HepG2 (cell line): Measurements from ENCODE around the gene KIRREL3. TPM values are rescaled to one million over a fixed set of nuclear protein-coding genes. Genes with fewer than 3 reads are reported as not detected.

Source experiments
- ATAC-seq: fragments of 200-7000 bp; cut with Tn5 transposase; 3 replicates; pipeline ENCODE4 v1.9.1; 2020; ENCODE audit warnings: mild to moderate bottlenecking, moderate library complexity
- BruUV-seq: library from RNA; stranded (reverse); fragments of 400-500 nt; replicated peaks from 2 replicates; lab custom pipeline; 2021; lab: Mats Ljungman, UMichigan
- CTCF ChIA-PET: fragments of 300-600 bp; formaldehyde crosslinking; extraction: SDS; loops from one replicate; lab custom pipeline; 2021; ENCODE audit warnings: low total read pairs, inconsistent platforms, low intra/inter-chr PET ratio; lab: Yijun Ruan, JAX
- POLR2A ChIA-PET: fragments of 350-600 bp; sonication (Branson Sonifier 250); formaldehyde crosslinking; loops from one replicate; lab custom pipeline; 2020; ENCODE audit warnings: antibody characterized with exemption, inconsistent platforms; lab: Yijun Ruan, JAX
- DNase-seq: peaks from one replicate; pipeline ENCODE4 v3.0.0-alpha.2; 2015; ENCODE audit warnings: low spot score
- FAIRE-seq: peaks from 3 replicates; lab custom pipeline; 2011; peaks lifted over from hg19 to GRCh38; lab: Jason Lieb, UNC
- H2AFZ ChIP-seq: one replicate; pipeline ENCODE4 v1.6.1; 2011; ENCODE audit warnings: low read length, inconsistent platforms
- H3K27ac ChIP-seq: fragments of 300-600 bp; 3 replicates; pipeline ENCODE4 v1.8.0; 2011; ENCODE audit warnings: mixed run types, mild to moderate bottlenecking, mixed read lengths, low read length, inconsistent platforms; ENCODE audit not compliant: insufficient read depth; ENCODE audit errors: extremely low read length
- H3K27me3 ChIP-seq, 2 experiments: fragments of 200-600 bp in 1 of 2; 2 replicates in 1 of 2; 3 replicates in 1 of 2; pipeline versions ENCODE4 v1.6.0 to v1.8.0; 2011; ENCODE audit warnings: low read length in 2 of 2, mild to moderate bottlenecking in 2 of 2, moderate library complexity in 2 of 2, inconsistent platforms in 1 of 2; ENCODE audit not compliant: insufficient read depth in 2 of 2, control insufficient read depth in 1 of 2
- H3K36me3 ChIP-seq, 2 experiments: fragments of 200-600 bp in 1 of 2; replicated peaks in 1 of 2; 2 replicates in 1 of 2; 3 replicates in 1 of 2; pipeline versions ENCODE4 v1.5.1 to v1.8.0; 2011; ENCODE audit warnings: low read length in 2 of 2, inconsistent platforms in 1 of 2; ENCODE audit not compliant: insufficient read depth in 2 of 2, control insufficient read depth in 1 of 2
- H3K4me1 ChIP-seq: 2 replicates; pipeline ENCODE4 v1.5.1; 2012; ENCODE audit warnings: low read length, inconsistent platforms; ENCODE audit not compliant: insufficient read depth
- H3K4me2 ChIP-seq: 2 replicates; pipeline ENCODE4 v1.6.0; 2011; ENCODE audit warnings: low read depth, low read length, inconsistent platforms
- H3K4me3 ChIP-seq, 3 experiments: fragments of 200-600 bp in 1 of 3; sonication (generic), shearing (Covaris generic) in 1 of 3; replicated peaks in 1 of 3; 2 replicates each; pipeline ENCODE4 v1.5.1; 2011 to 2016; ENCODE audit warnings: low read length in 3 of 3, inconsistent platforms in 2 of 3, low read depth in 2 of 3, mild to moderate bottlenecking in 2 of 3, control low read depth in 1 of 3, mixed read lengths in 1 of 3; ENCODE audit not compliant: insufficient read depth in 1 of 3
- H3K79me2 ChIP-seq: one replicate; pipeline ENCODE4 v1.6.1; 2011; ENCODE audit warnings: low read length, inconsistent platforms; ENCODE audit not compliant: insufficient read depth
- H3K9ac ChIP-seq: 2 replicates; pipeline ENCODE4 v1.6.0; 2011; ENCODE audit warnings: mild to moderate bottlenecking, low read depth, low read length, inconsistent platforms; ENCODE audit not compliant: insufficient read depth
- H3K9me3 ChIP-seq: 2 replicates; pipeline ENCODE4 v1.5.1; 2012; ENCODE audit warnings: mild to moderate bottlenecking, low read length
- H4K20me1 ChIP-seq: 2 replicates; pipeline ENCODE4 v1.6.0; 2011; ENCODE audit warnings: inconsistent platforms, mild to moderate bottlenecking, low read length, moderate library complexity; ENCODE audit not compliant: insufficient read depth
- CCAR2 ChIP-seq: fragments of 200-400 bp; formaldehyde crosslinking; optimal IDR thresholded peaks from 2 replicates; pipeline ENCODE3; 2018; ENCODE audit warnings: low read depth, mild to moderate bottlenecking, low read length, moderate library complexity
- EP300 ChIP-seq, 3 experiments: sonication (generic) in 1 of 3; formaldehyde crosslinking in 1 of 3; IDR thresholded peaks; 2 replicates each; pipeline versions ENCODE4 v1.5.1 to v1.6.1; 2011 to 2020; ENCODE audit warnings: low read depth in 2 of 3, low read length in 2 of 3, borderline replicate concordance in 1 of 3, improper control_type of control experiment in 1 of 3, mild to moderate bottlenecking in 1 of 3, missing genetic modification reagents in 1 of 3, moderate library complexity in 1 of 3
- HES4 ChIP-seq: sonication (generic); formaldehyde crosslinking; IDR thresholded peaks from 2 replicates; pipeline ENCODE4 v1.9.0; 2021; ENCODE audit warnings: mild to moderate bottlenecking, missing genetic modification reagents, borderline replicate concordance
- KAT2B ChIP-seq: fragments of 150-350 bp; IDR thresholded peaks from 2 replicates; pipeline ENCODE4 v1.6.1; 2014; ENCODE audit warnings: low read depth, low read length, borderline replicate concordance
- MAFG ChIP-seq: sonication (generic); formaldehyde crosslinking; IDR thresholded peaks from 2 replicates; pipeline ENCODE4 v1.5.1; 2020; ENCODE audit warnings: mild to moderate bottlenecking, missing genetic modification reagents
- MATR3 ChIP-seq: sonication (generic); formaldehyde crosslinking; IDR thresholded peaks from 2 replicates; pipeline ENCODE4 v1.4.0; 2020; ENCODE audit warnings: missing genetic modification reagents
- MYC ChIP-seq: sonication (generic); formaldehyde crosslinking; IDR thresholded peaks from 2 replicates; pipeline ENCODE4 v1.9.0; 2021; ENCODE audit warnings: missing genetic modification reagents, borderline replicate concordance
- RBFOX2 ChIP-seq: fragments of 200-400 bp; formaldehyde crosslinking; IDR thresholded peaks from 2 replicates; pipeline ENCODE4 v1.6.1; 2017; ENCODE audit warnings: low read depth, mild to moderate bottlenecking, low read length
- SIX1 ChIP-seq: sonication (generic); formaldehyde crosslinking; IDR thresholded peaks from 2 replicates; pipeline ENCODE4 v1.4.0; 2020; ENCODE audit warnings: missing genetic modification reagents, borderline replicate concordance
- TCF12 ChIP-seq, 2 experiments: fragments of 450-650 bp in 1 of 2; sonication (generic) in 1 of 2; formaldehyde crosslinking in 1 of 2; IDR thresholded peaks; 2 replicates each; pipeline versions ENCODE4 v1.6.1 to v1.8.0; 2017 to 2022; ENCODE audit warnings: antibody characterized with exemption in 1 of 2, mild to moderate bottlenecking in 1 of 2, missing genetic modification reagents in 1 of 2, moderate library complexity in 1 of 2
- ZNF264 ChIP-seq: sonication (generic); formaldehyde crosslinking; IDR thresholded peaks from 2 replicates; pipeline ENCODE4 v1.4.0; 2020; ENCODE audit warnings: missing genetic modification reagents
- ZNF335 ChIP-seq: sonication (generic); formaldehyde crosslinking; IDR thresholded peaks from 2 replicates; pipeline ENCODE4 v1.4.0; 2020; ENCODE audit warnings: missing genetic modification reagents
- ZNF496 ChIP-seq: sonication (generic); formaldehyde crosslinking; IDR thresholded peaks from 2 replicates; pipeline ENCODE4 v1.8.1; 2023; ENCODE audit warnings: mild to moderate bottlenecking, moderate library complexity, missing genetic modification reagents; ENCODE audit not compliant: insufficient replicate concordance
- ZNF616 ChIP-seq: sonication (generic); formaldehyde crosslinking; IDR thresholded peaks from 2 replicates; pipeline ENCODE4 v1.5.0; 2020; ENCODE audit warnings: low read depth, mild to moderate bottlenecking, missing genetic modification reagents
- WGBS: methylation state at CpG from one replicate; pipeline ENCODE4 v1.1.6; 2017; ENCODE audit warnings: low lambda C conversion rate; 5-methylcytosine and 5-hydroxymethylcytosine counted together
- in situ Hi-C: cut with HindIII; loops from 2 replicates; pipeline ENCODE4 v1.10.0; 2017; ENCODE audit warnings: low pct_unique_long_range_greater_than_20kb; ENCODE audit not compliant: extremely low pct_ligation_motif_present
- intact Hi-C: fragments of 100-400 bp; cut with micrococcal nuclease; formaldehyde crosslinking; loops from one replicate; pipeline ENCODE4 v1.10.0; 2022; ENCODE audit not compliant: unreplicated experiment
- polyA plus RNA-seq, 8 experiments: library from polyadenylated mRNA; depleted of rRNA in 3 of 8; stranded (reverse) in 7 of 8; unstranded in 1 of 8; fragments of >200 nt; fragmentation: Illumina TruSeq in 4 of 8; extraction: Trizol in 4 of 8; gene quantifications; 2 replicates each; pipeline versions ENCODE4 v1.2.1 to v1.2.3, GENCODE V29; 2011 to 2016; ENCODE audit warnings: low read depth in 4 of 8, missing spikeins in 1 of 8, mixed read lengths in 1 of 8; ENCODE audit not compliant: insufficient read depth in 1 of 8
- total RNA-seq, 5 experiments: library from RNA; depleted of rRNA; stranded (reverse); fragments of >200 nt; fragmentation: Illumina TruSeq; extraction: Trizol; gene quantifications; 2 replicates each; pipeline ENCODE4 v1.2.3, GENCODE V29; 2016; ENCODE audit warnings: low read depth in 1 of 5
- TF ChIP-seq, protein P1 (sequence below): sonication (generic); formaldehyde crosslinking; IDR thresholded peaks from 2 replicates; pipeline ENCODE4 v1.4.0; 2020; ENCODE audit warnings: missing genetic modification reagents; ENCODE audit errors: not compliant biosample characterization
- TF ChIP-seq, protein P2 (sequence below): sonication (generic); formaldehyde crosslinking; IDR thresholded peaks from 2 replicates; pipeline ENCODE4 v1.8.0; 2022; ENCODE audit warnings: missing genetic modification reagents, low read depth, mild to moderate bottlenecking, borderline replicate concordance
- TF ChIP-seq, protein P3 (sequence below): sonication (generic); formaldehyde crosslinking; IDR thresholded peaks from 2 replicates; pipeline ENCODE4 v1.5.0; 2020; ENCODE audit warnings: mild to moderate bottlenecking, low read depth, missing genetic modification reagents, borderline replicate concordance
- TF ChIP-seq, protein P4 (sequence below): sonication (generic); formaldehyde crosslinking; IDR thresholded peaks from 2 replicates; pipeline ENCODE4 v1.5.0; 2020; ENCODE audit warnings: mild to moderate bottlenecking, missing genetic modification reagents

The KIRREL3 gene
- total and polyA plus RNA-seq, 2 of the 13 experiments (the other 11 are each of a cell fraction or from before 2014, with no cell fraction given), result not detected

DNA sequence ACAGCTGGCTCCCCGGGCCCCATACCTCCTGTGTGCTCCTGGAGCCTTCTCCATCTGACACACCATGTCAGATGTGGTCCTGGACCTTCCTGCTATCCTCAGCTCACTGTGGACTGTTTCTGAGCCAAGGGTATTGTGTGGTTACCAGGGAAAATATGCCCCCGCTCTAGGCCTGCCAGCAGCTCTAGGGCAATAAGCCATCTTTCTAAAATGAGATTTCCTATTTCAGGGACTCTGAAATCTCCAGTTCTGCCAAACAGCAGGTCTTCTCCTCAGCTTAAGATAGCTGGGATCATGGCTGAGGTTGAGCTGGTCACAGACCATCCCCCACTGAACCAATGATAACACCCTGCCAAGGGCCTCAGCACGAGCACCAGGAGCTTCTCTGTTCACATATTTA is 417.5 kb downstream of the KIRREL3 start (continued):
- no peak for TF ChIP-seq SIX1
- no peak for TF ChIP-seq MYC
- no peak for TF ChIP-seq TCF12 (IDR thresholded peaks at IDR 0.05)
- no peak for TF ChIP-seq TCF12 (CRISPR knock-in tag; IDR thresholded peaks at IDR 0.05)
- TF ChIP-seq, protein P1, sequence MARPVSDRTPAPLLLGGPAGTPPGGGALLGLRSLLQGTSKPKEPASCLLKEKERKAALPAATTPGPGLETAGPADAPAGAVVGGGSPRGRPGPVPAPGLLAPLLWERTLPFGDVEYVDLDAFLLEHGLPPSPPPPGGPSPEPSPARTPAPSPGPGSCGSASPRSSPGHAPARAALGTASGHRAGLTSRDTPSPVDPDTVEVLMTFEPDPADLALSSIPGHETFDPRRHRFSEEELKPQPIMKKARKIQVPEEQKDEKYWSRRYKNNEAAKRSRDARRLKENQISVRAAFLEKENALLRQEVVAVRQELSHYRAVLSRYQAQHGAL (CRISPR knock-in tag), result no peak
- no peak for TF ChIP-seq HES4 (CRISPR knock-in tag)

GRCh38 chr11:126581871-126582648 is 418.5 kb downstream of the KIRREL3 start:
- intact Hi-C loops (no loop called here), in situ Hi-C loops (no loop called here)
- Histone ChIP-seq H3K36me3 (no peaks in the 10 kb centered on the region), H3K9ac (no peak overlapping the region), H3K27ac (no peak overlapping the region), H3K27me3 (peaks cover 1 to 46% of the 10 kb centered on the region in 2 experiments; a peak in 3 of 5 replicates), H2AFZ (no peak overlapping the region), H3K79me2 (no peaks in the 10 kb centered on the region), H4K20me1 (no peaks in the 10 kb centered on the region), H3K4me3 (no peak overlapping the region), H3K4me1 (no peaks in the 10 kb centered on the region), H3K9me3 (no peaks in the 10 kb centered on the region), H3K4me2 (no peak overlapping the region)
- no peak for DNase-seq
- ChIA-PET POLR2A (no interaction called here), CTCF (no interaction called here)
- 19% methylated on average over 10 of the region's 11 CpGs for WGBS
- no TSS peak for BruUV-seq
- FAIRE-seq, result no peak
- ATAC-seq, result no peak
- TF ChIP-seq MAFG, result no peak
- TF ChIP-seq MATR3 (CRISPR knock-in tag), result no peak
- TF ChIP-seq EP300 (IDR thresholded peaks at IDR 0.05; ENCODE audit: low read depth in 2 of 2, low read length in 2 of 2), result no peak
- TF ChIP-seq EP300 (CRISPR knock-in tag; IDR thresholded peaks at IDR 0.05; ENCODE audit: borderline replicate concordance), result no peak
- TF ChIP-seq, protein P2, sequence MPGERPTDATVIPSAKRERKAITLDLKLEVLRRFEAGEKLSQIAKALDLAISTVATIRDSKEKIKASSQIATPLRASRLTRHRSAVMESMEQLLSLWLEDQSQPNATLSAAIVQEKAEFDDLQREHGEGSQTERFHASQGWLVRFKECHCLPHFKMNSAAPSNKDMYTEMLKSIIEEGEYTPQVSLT (CRISPR knock-in tag), result no peak
- no peak for TF ChIP-seq ZNF616 (CRISPR knock-in tag)
- TF ChIP-seq ZNF496 (CRISPR knock-in tag), result no peak
- TF ChIP-seq CCAR2, result no peak
- no peak for TF ChIP-seq ZNF335 (CRISPR knock-in tag)
- TF ChIP-seq ZNF264 (CRISPR knock-in tag), result no peak
- TF ChIP-seq, protein P3, sequence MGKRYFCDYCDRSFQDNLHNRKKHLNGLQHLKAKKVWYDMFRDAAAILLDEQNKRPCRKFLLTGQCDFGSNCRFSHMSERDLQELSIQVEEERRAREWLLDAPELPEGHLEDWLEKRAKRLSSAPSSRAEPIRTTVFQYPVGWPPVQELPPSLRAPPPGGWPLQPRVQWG (CRISPR knock-in tag), result no peak
- TF ChIP-seq KAT2B, result no peak
- TF ChIP-seq RBFOX2, result no peak
- TF ChIP-seq, protein P4, sequence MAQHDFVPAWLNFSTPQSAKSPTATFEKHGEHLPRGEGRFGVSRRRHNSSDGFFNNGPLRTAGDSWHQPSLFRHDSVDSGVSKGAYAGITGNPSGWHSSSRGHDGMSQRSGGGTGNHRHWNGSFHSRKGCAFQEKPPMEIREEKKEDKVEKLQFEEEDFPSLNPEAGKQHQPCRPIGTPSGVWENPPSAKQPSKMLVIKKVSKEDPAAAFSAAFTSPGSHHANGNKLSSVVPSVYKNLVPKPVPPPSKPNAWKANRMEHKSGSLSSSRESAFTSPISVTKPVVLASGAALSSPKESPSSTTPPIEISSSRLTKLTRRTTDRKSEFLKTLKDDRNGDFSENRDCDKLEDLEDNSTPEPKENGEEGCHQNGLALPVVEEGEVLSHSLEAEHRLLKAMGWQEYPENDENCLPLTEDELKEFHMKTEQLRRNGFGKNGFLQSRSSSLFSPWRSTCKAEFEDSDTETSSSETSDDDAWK, result no peak
